CD4-positive, alpha-beta T cell (primary cell): ENCODE results near the gene SAFB2. TPM values are rescaled to one million over a fixed set of nuclear protein-coding genes. Genes with fewer than 3 reads are reported as not detected.

ENCODE experiments used
- ATAC-seq: fragments of 200-7000 bp; cut with Tn5 transposase; one replicate; pipeline ENCODE4 v1.10.0; 2022; ENCODE audit warnings: mild to moderate bottlenecking; ENCODE audit not compliant: poor library complexity
- CTCF ChIA-PET: fragments of 350-600 bp; sonication (Branson Sonifier 250); formaldehyde crosslinking; loops from one replicate; lab custom pipeline; 2021; ENCODE audit warnings: antibody characterized with exemption, inconsistent platforms; lab: Charles Lee
- POLR2A ChIA-PET: fragments of 350-600 bp; sonication (Branson Sonifier 250); formaldehyde crosslinking; loops from one replicate; lab custom pipeline; 2021; ENCODE audit warnings: antibody characterized with exemption, inconsistent platforms; lab: Charles Lee
- DNase-seq, 14 experiments: peaks; one replicate each; pipeline ENCODE4 v3.0.0-alpha.2; 2013 to 2020; ENCODE audit warnings: mixed read lengths in 2 of 14
- H3K27ac ChIP-seq, 2 donors: one replicate each; pipeline versions ENCODE4 v1.5.1 to v1.7.0; 2013; ENCODE audit warnings: low read length in 2 of 2, low read depth in 1 of 2, mild to moderate bottlenecking in 1 of 2
- H3K27me3 ChIP-seq, 2 experiments: 1 replicate in 1 of 2; 2 replicates in 1 of 2; pipeline versions ENCODE4 v1.6.1 to v1.7.0; 2013; ENCODE audit warnings: low read length in 2 of 2, control low read depth in 1 of 2, mild to moderate bottlenecking in 1 of 2, moderate library complexity in 1 of 2; ENCODE audit not compliant: insufficient read depth in 2 of 2, control insufficient read depth in 1 of 2
- H3K36me3 ChIP-seq: one replicate; pipeline ENCODE4 v1.6.1; 2013; ENCODE audit warnings: low read length, control low read depth; ENCODE audit not compliant: insufficient read depth
- H3K4me1 ChIP-seq: one replicate; pipeline ENCODE4 v1.6.1; 2013; ENCODE audit warnings: low read length, control low read depth; ENCODE audit not compliant: insufficient read depth
- H3K4me3 ChIP-seq: one replicate; pipeline ENCODE4 v1.5.1; 2013; ENCODE audit warnings: mild to moderate bottlenecking, low read length, moderate library complexity
- H3K9me3 ChIP-seq, 2 experiments: 1 replicate in 1 of 2; 2 replicates in 1 of 2; pipeline versions ENCODE4 v1.6.1 to v1.7.0; 2013; ENCODE audit warnings: low read length in 2 of 2, mild to moderate bottlenecking in 2 of 2, control low read depth in 1 of 2, moderate library complexity in 1 of 2; ENCODE audit not compliant: control insufficient read depth in 1 of 2, insufficient read depth in 1 of 2
- H3K27ac Mint-ChIP-seq: one replicate; pipeline ENCODE4 v1.8.0; 2020; ENCODE audit warnings: mixed read lengths
- H3K27me3 Mint-ChIP-seq: one replicate; pipeline ENCODE4 v1.8.0; 2021; ENCODE audit warnings: mixed read lengths
- H3K36me3 Mint-ChIP-seq: one replicate; pipeline ENCODE4 v1.8.0; 2021; ENCODE audit warnings: low read depth, mixed read lengths
- H3K4me1 Mint-ChIP-seq: one replicate; pipeline ENCODE4 v1.8.0; 2021; ENCODE audit warnings: low read depth, mixed read lengths
- H3K4me3 Mint-ChIP-seq: one replicate; pipeline ENCODE4 v1.8.0; 2020; ENCODE audit warnings: mild to moderate bottlenecking, mixed read lengths
- H3K9me3 Mint-ChIP-seq: one replicate; pipeline ENCODE4 v1.8.0; 2020; ENCODE audit warnings: mixed read lengths
- intact Hi-C, 2 experiments: fragments of 100-400 bp; cut with DNase I in 1 of 2; cut with micrococcal nuclease in 1 of 2; formaldehyde crosslinking; loops; one replicate each; pipeline versions ENCODE4 v1.15.1 to v1.9.0; 2023 to 2025; cut with DNase I, micrococcal nuclease
- total RNA-seq, 174 experiments: library from RNA in 2 of 174; stranded (reverse) in 2 of 174; gene quantifications; one replicate each; pipeline ENCODE4 v1.2.3 and lab custom pipeline; 2021 to 2026
- TF ChIP-seq, protein P1 (sequence below): fragments of 200-600 bp; IDR thresholded peaks from one replicate; pipeline ENCODE4 v1.8.0; 2022; ENCODE audit warnings: antibody characterized with exemption, mild to moderate bottlenecking

Gene SAFB2
- total RNA-seq, 2 experiments from 2014 or later: 238 to 246 TPM

DNA sequence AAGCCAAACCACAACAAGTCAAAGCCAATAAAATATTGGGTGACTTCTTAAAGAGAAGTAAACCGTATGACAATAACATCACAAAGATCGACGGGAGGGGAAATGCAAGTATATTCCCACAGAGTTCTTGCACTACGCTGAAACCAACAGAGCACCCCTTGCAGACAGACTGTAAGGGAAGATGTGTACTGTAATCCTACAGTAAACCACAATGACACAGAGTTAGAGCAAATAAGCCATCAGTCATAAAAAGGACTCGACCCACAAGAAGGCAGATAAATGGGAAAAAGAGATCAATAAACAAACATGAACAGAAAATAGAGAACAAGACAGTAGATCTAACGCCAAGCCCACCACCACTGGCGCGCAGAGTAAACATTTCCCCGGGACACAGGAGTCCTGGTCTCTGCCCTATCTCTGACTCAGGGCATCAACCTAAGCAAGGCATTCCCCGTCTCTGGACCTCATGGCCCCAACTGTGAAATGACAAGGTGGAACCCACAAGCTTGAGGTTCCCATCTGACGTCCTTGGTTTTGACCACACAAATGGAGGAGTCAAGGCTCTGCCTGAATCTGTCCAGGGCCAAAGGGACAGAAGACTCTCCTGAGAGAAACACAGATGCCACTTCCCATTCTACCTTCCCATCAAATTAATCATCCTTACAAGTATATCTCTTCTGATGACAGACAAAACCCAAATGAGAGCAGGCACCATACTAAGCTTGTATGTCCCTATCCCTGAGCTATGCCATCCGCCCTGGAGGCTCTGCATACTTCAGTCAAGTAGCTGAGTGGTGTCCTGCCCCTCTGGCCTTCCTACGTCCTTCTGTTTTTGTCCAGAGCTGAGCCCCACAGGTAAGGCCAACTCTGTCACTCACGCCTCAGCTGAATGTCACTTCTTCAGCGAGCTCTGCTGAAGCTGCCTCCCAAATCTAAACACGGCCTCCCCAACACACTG lies 15.0 kb downstream of the SAFB2 start:
- Mint-ChIP-seq H3K27me3 (no peaks in the 10 kb centered on the region), H3K4me1 (peaks cover 13% of the 10 kb centered on the region), H3K36me3 (peaks cover 91% of the 10 kb centered on the region), H3K9me3 (no peaks in the 10 kb centered on the region), H3K4me3 (no peak overlapping the region), H3K27ac (no peak overlapping the region)
- TF ChIP-seq, protein P1, sequence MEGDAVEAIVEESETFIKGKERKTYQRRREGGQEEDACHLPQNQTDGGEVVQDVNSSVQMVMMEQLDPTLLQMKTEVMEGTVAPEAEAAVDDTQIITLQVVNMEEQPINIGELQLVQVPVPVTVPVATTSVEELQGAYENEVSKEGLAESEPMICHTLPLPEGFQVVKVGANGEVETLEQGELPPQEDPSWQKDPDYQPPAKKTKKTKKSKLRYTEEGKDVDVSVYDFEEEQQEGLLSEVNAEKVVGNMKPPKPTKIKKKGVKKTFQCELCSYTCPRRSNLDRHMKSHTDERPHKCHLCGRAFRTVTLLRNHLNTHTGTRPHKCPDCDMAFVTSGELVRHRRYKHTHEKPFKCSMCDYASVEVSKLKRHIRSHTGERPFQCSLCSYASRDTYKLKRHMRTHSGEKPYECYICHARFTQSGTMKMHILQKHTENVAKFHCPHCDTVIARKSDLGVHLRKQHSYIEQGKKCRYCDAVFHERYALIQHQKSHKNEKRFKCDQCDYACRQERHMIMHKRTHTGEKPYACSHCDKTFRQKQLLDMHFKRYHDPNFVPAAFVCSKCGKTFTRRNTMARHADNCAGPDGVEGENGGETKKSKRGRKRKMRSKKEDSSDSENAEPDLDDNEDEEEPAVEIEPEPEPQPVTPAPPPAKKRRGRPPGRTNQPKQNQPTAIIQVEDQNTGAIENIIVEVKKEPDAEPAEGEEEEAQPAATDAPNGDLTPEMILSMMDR: no peak
- Histone ChIP-seq H3K27ac (no peak overlapping the region), H3K36me3 (peaks cover 87% of the 10 kb centered on the region), H3K27me3 (no peaks in the 10 kb centered on the region), H3K9me3 (no peaks in the 10 kb centered on the region), H3K4me1 (no peaks in the 10 kb centered on the region), H3K4me3 (no peak overlapping the region)
- intact Hi-C loops: no loop called here
- ATAC-seq (no peak), DNase-seq (no peak)
- POLR2A ChIA-PET: interaction anchor here (1.0 kb wide), 1 partner anchor 14 kb away, joined by 4 read pairs; the partner anchor contains the start of gene SAFB2
- CTCF ChIA-PET: no interaction called here

DNA sequence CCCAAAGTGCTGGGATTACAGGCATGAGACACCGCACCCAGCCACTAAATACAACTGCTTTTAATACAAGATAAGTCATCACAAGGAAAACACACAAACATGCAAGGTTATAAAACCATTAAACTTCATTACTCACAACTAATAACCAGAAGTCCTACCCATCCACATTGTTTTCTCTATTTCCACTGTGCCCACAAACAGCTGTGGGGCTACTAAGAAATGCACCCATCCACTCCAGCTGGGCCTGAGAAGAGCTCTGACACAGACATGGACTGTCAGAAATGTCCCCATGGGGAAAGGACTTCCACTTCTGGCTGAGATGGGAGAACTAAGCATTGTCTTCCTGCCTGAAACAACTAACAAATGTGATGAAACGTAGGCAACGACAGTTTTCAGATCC lies 17.2 kb downstream of the SAFB2 start:
- intact Hi-C loops: no loop called here
- no peak overlapping the region for H3K27ac Mint-ChIP-seq
- no peak for DNase-seq
- Histone ChIP-seq H3K9me3 (no peaks in the 10 kb centered on the region), H3K4me3 (no peak overlapping the region), H3K36me3 (peaks cover 91% of the 10 kb centered on the region), H3K27ac (no peak overlapping the region), H3K27me3 (no peaks in the 10 kb centered on the region), H3K4me1 (no peaks in the 10 kb centered on the region)
- ChIA-PET POLR2A (no interaction called here), CTCF (no interaction called here)
- TF ChIP-seq, protein P1: no peak
- peaks cover 95% of the 10 kb centered on the region for H3K36me3 Mint-ChIP-seq
- no peak overlapping the region for H3K4me3 Mint-ChIP-seq
- no peak for ATAC-seq
- H3K9me3 Mint-ChIP-seq: no peaks in the 10 kb centered on the region
- peaks cover 13% of the 10 kb centered on the region for H3K4me1 Mint-ChIP-seq
- H3K27me3 Mint-ChIP-seq: no peaks in the 10 kb centered on the region

DNA sequence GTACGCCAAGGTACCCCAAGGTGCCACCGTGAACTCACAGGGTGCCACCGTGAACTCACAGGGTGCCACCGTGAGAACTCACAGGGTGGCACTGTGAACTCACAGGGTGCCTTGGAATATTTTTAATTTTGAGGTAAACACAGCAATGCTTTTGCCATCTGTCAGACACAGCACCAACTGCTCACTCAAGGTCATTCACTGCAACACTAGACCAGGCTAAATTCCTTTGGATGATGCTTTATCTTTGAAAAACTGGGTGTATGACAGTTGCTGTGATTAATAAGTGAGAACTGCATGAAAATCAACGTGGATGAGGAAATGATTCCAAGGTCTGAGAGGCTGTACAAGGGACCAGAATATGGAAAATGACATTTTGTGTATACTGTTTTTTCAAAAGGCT lies 18.9 kb downstream of the SAFB2 start:
- Histone ChIP-seq H3K9me3 (no peaks in the 10 kb centered on the region), H3K4me1 (no peaks in the 10 kb centered on the region), H3K36me3 (peaks cover 91% of the 10 kb centered on the region), H3K4me3 (no peak overlapping the region), H3K27me3 (no peaks in the 10 kb centered on the region), H3K27ac (no peak overlapping the region)
- no peak overlapping the region for H3K27ac Mint-ChIP-seq
- H3K36me3 Mint-ChIP-seq: peaks cover 95% of the 10 kb centered on the region
- DNase-seq (no peak), ATAC-seq (no peak)
- intact Hi-C loops: no loop called here
- ChIA-PET POLR2A (no interaction called here), CTCF (no interaction called here)
- peaks cover 13% of the 10 kb centered on the region for H3K4me1 Mint-ChIP-seq
- H3K27me3 Mint-ChIP-seq: no peaks in the 10 kb centered on the region
- TF ChIP-seq, protein P1: no peak
- no peaks in the 10 kb centered on the region for H3K9me3 Mint-ChIP-seq
- no peak overlapping the region for H3K4me3 Mint-ChIP-seq
